Measurements from ENCODE around the gene ALOX5.
"Not testable (repeated sequence)": the region's sequence is repeated elsewhere in the genome, so short reads cannot be mapped to it uniquely, and the experiment has no call there.

The ALOX5 gene

DNA sequence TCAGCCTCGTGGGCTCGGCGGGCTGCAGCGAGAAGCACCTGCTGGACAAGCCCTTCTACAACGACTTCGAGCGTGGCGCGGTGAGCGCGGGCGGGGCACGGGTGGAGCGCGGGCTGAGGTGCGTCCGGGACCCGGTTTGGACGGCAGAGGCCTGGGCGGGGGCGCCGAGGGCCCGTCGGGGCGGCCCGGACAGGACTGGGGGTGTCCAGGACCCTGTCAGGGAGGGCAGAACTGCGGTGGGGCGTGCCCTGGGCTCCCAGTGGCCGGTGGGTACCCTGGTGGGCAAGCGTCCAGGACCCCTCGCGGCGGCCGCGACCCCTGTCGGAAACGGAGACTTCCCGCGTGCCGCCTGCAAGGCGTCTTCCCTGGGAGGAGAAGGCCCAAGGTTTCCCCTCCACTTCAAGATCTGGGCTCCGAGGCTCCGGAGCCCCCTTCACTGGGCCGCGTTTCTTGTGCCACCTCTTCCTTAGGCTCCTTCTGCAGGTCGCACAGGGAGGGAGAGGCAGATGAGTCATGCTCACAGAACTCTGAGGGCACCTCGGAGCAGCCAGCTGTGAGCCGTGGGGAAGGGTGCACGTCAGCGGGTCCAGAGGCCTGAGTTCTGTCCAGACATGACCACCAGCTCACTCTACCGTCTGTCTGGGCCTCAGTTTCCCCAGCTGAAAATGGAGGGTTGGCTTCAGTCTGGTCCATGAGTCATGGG lies 485 bp downstream of the ALOX5 start:
- no peak for DNase-seq (ENCODE audit: low read depth in 2 of 2, low spot score in 1 of 2)

DNA sequence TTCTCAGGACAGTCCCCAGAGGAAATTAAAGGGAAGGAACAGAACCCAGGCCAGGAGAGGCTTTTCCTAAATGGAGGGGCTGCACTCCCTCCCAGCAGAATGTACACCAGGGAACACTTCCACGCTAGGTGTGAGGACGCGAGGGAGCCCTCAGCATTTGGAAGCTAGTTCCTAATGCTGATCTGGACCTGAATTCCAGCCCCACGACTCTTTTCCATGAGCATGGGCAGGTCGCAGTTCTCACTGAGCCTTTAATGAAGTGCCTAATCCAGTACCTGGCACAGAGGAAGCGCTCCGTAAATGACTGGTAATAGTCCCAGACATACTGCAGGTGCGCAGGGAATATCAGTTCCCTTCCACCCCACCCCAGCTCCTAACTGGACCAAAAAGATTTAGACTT lies 1.1 kb downstream of the ALOX5 start:
- DNase-seq (ENCODE audit: low read depth in 2 of 2, low spot score in 1 of 2), result no peak

GRCh38 chr10:45375716-45376231 lies 1.8 kb downstream of the ALOX5 start:
- DNase-seq (ENCODE audit: low read depth in 2 of 2, low spot score in 1 of 2), result no peak

- no peak for DNase-seq (ENCODE audit: low read depth in 2 of 2, low spot score in 1 of 2)
Measured at GRCh38 chr10:45376371-45376801, 2.4 kb downstream of the ALOX5 start.

DNA sequence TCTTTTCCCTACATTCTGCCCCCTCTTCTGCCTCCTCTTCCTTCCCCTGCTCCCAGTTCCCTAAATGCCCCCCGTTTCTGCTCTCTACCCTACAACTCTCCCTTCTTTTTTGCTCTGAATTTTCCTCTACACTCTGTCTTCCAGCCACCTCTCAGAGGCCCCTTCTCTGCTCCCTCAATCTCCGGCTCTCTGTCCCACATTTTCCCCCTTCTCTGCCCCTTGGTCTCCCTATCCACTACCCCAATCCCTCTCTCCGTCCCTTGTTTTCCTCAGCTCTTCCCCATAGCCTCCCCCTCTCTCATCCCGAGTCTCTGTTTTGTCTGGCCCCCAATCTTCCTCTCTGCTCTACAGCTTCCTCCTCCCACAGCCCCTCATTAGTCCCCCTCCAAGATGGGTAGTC lies 3.3 kb downstream of the ALOX5 start:
- DNase-seq (ENCODE audit: low read depth in 2 of 2, low spot score in 1 of 2), result no peak

- DNase-seq (ENCODE audit: low read depth in 2 of 2, low spot score in 1 of 2), result no peak
Measured at GRCh38 chr10:45377858-45378257, 3.8 kb downstream of the ALOX5 start.

- DNase-seq (ENCODE audit: low read depth in 2 of 2, low spot score in 1 of 2), result no peak
Measured at GRCh38 chr10:45378914-45379726, 5.1 kb downstream of the ALOX5 start.

DNA sequence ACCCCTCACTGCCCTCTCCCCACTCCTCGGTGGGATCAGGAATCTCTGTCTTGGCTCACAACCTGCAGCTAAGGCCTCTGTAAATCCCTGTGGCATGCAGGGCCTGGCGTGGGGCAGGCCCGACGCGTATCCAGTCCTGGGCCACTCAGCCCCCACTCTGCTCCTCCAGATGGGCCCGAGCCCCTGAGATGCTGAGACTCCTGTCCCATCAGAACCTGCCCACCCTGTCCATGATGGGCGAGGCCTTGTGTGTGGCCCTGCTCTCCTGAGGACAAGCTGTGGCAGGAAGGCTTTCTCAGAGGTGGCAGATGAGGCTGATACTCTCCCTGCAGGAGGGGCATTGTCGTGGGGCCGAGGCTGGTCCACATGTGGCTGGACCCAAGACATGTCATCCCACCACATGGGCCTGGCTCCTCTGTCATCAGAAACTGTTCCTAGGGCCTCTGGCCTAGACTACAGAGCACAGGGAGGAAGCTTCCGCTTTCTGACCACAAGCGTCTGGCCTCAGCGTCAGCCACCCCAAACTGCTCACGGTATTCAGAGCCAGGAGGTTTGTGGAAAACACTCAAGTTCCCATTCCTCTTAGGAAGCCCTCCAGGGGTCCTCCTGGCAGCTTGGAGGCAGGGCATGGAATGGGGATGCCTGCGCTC lies 6.0 kb downstream of the ALOX5 start:
- no peak for DNase-seq (ENCODE audit: low read depth in 2 of 2, low spot score in 1 of 2)

DNA sequence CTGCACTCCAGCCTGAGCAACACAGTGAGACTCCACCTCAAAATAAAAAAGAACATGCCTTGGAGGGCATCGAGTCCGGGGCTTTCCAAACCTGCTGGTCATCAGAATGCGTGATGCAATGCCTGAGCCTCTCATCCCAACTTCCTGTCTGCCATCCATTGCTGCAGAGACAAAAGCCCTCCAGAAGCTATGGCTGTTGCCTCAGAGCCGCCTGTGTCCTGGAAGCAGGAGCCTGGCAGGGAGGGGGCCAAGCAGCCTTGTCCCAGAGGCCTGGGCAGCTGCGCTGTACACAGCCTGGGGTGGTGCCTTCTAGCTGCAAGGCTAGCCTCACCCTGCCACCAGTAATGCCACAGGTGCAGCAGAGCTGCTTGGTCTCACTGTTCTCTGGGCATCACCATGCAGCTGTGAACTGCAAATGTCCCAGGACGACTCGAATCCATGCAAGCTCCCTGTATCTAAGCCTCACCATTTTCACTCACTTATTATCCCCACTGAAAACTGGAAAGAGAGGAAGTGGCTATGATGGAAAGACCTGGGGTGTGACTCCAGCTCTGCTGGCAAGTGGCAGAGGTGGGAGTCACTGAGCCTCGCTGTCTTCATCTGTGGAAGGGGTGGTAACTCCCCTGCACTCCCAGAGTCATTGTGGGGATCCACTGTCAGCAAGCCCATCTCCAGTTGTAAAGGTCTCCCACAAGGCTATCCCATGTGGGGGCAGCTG lies 7.0 kb downstream of the ALOX5 start:
- no peak for DNase-seq (ENCODE audit: low read depth in 2 of 2, low spot score in 1 of 2)

DNA sequence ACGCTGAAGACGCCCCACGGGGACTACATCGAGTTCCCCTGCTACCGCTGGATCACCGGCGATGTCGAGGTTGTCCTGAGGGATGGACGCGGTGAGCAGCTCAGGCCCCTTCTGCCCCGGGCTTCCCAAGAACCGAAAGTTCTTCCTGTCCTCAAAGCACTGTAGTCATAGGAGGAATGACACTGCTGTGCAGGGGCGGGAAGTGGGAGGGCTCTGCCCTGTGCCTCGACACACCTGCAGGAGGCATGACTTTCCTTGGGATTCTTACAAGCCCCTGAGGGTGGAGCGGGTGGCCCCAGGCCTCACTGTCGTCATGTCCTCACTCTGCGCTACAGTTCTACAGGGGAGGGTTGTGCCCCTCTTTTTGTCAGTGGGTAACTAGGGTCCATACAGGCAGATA lies 8.6 kb downstream of the ALOX5 start:
- no peak for DNase-seq (ENCODE audit: low read depth in 2 of 2, low spot score in 1 of 2)

GRCh38 chr10:45383682-45384330 lies 9.8 kb downstream of the ALOX5 start:
- DNase-seq (ENCODE audit: low read depth in 2 of 2, low spot score in 1 of 2), result no peak

DNA sequence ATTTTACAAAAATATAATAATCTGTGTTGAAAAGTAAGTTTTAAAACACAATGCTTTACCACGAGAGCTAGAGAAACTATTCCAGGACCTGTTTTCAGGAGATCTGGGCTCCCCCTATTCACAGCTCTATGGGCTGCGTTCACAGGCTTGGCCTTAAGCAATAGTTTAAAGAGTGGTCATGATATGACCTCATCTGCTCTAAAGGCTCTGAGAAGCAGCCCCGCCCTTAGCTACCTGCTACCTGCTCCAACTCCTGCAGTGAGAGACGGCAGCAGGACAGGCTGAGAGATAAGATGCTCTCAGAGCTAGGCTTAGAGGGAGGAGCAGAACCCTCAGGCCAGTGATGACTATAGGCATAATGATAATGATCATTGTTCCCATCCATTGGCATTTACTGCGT lies 12.6 kb downstream of the ALOX5 start:
- no peak for DNase-seq (ENCODE audit: low read depth in 2 of 2, low spot score in 1 of 2)

DNA sequence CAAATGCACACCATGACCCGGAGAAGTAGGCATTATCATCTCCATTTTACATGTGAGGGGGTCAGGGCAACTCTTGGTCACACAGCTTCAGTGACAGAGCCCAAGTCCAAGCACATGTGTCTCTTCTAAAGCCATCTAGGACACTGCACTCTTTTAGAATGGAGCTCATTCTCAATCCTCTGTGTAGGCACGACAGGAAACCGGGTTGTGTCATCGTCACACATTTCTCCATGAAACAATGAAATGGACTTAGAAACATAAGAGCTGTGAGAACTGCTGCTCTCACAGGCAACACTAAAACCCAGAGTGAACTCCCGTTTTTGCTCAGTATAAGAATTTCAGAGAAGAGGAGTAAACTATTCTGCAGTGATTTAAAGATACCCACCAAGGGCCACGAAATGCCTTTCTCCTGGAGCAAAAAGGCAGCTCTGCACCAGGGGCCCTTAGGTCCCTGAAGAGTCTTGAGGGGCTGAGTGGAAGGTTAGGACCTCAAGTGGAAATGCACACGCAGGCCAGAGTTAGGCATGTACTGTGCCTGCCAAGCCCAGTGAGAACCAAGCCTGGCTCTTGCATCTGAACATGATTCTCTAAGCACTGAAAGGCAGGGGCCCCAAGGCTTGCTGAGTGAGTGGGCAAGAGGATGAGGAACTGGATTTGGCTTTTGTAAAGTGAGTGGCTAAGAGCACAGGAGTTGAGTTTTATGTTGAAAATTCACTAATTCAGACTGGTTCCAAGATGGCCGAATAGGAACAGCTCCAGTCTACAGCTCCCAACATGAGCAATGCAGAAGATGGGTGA lies 13.3 kb downstream of the ALOX5 start:
- no peak for DNase-seq (ENCODE audit: low read depth in 2 of 2, low spot score in 1 of 2)

- not testable (repeated sequence) for DNase-seq (ENCODE audit: low read depth in 2 of 2, low spot score in 1 of 2)
Measured at GRCh38 chr10:45389671-45390070, 15.7 kb downstream of the ALOX5 start.

- DNase-seq (ENCODE audit: low read depth in 2 of 2, low spot score in 1 of 2), result not testable (repeated sequence)
Measured at GRCh38 chr10:45391636-45392035, 17.6 kb downstream of the ALOX5 start.

- DNase-seq (ENCODE audit: low read depth in 2 of 2, low spot score in 1 of 2), result no peak
Measured at GRCh38 chr10:45395554-45395953, 21.5 kb downstream of the ALOX5 start.

DNA sequence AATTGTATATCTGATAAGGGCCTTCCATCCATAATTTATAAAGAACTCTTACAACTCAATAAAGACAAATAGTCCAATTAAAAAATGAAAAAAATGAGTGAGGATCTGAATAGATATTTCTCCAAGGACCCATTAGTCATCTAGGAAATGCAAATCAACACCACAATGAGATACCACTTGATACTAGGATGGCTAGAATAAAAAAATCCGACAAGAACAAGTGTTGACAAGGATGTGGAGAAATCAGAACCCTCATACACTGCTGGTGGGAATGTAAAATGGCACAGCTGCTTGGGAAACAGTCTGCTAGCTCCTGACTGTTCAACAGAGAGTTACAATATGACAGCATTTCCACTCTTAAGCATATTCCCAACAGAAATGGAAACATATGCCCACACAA lies 24.6 kb downstream of the ALOX5 start:
- no peak for DNase-seq (ENCODE audit: low read depth in 2 of 2, low spot score in 1 of 2)

DNA sequence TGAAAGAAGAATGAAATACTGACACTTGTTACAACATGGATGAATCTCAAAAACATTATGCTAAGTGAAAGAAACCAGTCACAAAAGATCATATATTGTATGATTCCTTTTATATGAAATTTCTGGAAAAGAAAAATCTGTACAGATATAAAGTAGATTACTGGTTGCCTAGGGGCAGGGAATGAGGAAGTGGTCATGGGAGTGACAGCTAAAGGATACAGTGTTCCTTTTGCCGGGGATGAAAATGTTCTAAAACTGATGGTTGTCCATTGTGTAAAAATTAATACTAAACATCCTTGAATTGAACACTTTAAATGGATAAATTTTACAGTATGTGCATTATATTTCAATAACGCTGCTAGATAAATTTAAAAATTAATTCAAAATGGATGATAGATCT lies 25.1 kb downstream of the ALOX5 start:
- no peak for DNase-seq (ENCODE audit: low read depth in 2 of 2, low spot score in 1 of 2)

DNA sequence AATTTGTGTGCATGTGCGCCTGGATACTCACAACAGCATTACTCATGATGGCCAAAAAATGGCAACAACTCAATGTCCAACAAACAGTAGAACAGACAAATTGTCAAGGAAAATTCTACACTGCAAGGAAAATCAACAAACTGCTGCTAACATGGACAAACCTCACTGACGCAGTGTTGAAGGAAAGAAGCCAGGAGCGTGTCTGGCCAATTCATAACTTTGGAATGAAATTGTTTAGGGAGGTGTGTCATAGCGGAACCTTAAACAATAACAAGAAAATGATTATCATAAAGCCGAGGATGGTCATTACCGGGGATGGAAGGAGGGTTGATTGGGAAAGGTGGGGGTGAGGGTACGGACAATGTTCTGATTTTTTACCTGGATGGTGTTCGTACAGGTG lies 29.1 kb downstream of the ALOX5 start:
- no peak for DNase-seq (ENCODE audit: low read depth in 2 of 2, low spot score in 1 of 2)

Measured in stimulated activated CD8-positive, alpha-beta memory T cell treated with anti-CD3 and anti-CD28 coated beads, Interleukin-4, amount 100 ng/mL, for 1 hour (primary cell).